ENCODE results near the gene AIMP2. TPM values are rescaled to one million over a fixed set of nuclear protein-coding genes. Genes with fewer than 3 reads are reported as not detected.
A peak's percentile ranks its signal among the peaks of the same experiment; 100 is the strongest.

AIMP2 gene
- total RNA-seq, 1 donor from 2014 or later: 38.4 TPM

- Histone ChIP-seq H3K9ac (no peak overlapping the region), H3K9me3 (ENCODE audit: low read depth) (no peaks in the 10 kb centered on the region), H3K27me3 (no peaks in the 10 kb centered on the region), H3K36me3 (peaks cover 14% of the 10 kb centered on the region), H3K4me3 (no peak overlapping the region), H3K4me1 (no peaks in the 10 kb centered on the region), H3K79me2 (ENCODE audit: low read depth) (no peaks in the 10 kb centered on the region), H3K4me2 (no peak overlapping the region), H4K20me1 (ENCODE audit: low read depth) (peaks cover 10% of the 10 kb centered on the region), H3F3A (ENCODE audit: low read depth) (peaks cover 46% of the 10 kb centered on the region), H2AFZ (replicated peaks) (no peak overlapping the region), H3K27ac (no peak overlapping the region)
- Mint-ChIP-seq H3K36me3 (peaks cover 53% of the 10 kb centered on the region), H3K27ac (no peak overlapping the region), H3K4me3 (no peak overlapping the region), H3K9me3 (no peaks in the 10 kb centered on the region), H3K4me1 (no peaks in the 10 kb centered on the region), H3K27me3 (ENCODE audit: insufficient read depth, low read depth) (no peaks in the 10 kb centered on the region)
- DNase-seq (ENCODE audit: low spot score): no peak
- TF ChIP-seq EZH2phosphoT487 (IDR thresholded peaks at IDR 0.05): no peak
Measured at GRCh38 chr7:6023974-6024435, 14.9 kb downstream of the AIMP2 start.

- peaks cover 48% of the 10 kb centered on the region for H3K36me3 Mint-ChIP-seq
- Histone ChIP-seq H3F3A (ENCODE audit: low read depth) (peaks cover 46% of the 10 kb centered on the region), H3K4me3 (no peak overlapping the region), H3K4me1 (no peaks in the 10 kb centered on the region), H3K79me2 (ENCODE audit: low read depth) (no peaks in the 10 kb centered on the region), H4K20me1 (ENCODE audit: low read depth) (peaks cover 14% of the 10 kb centered on the region), H3K9ac (no peak overlapping the region), H3K36me3 (peaks cover 15% of the 10 kb centered on the region), H3K4me2 (no peak overlapping the region), H3K9me3 (ENCODE audit: low read depth) (no peaks in the 10 kb centered on the region), H3K27me3 (no peaks in the 10 kb centered on the region), H3K27ac (no peak overlapping the region), H2AFZ (replicated peaks) (no peak overlapping the region)
- H3K9me3 Mint-ChIP-seq: no peaks in the 10 kb centered on the region
- no peak overlapping the region for H3K27ac Mint-ChIP-seq
- H3K27me3 Mint-ChIP-seq (ENCODE audit: insufficient read depth, low read depth): no peaks in the 10 kb centered on the region
- no peaks in the 10 kb centered on the region for H3K4me1 Mint-ChIP-seq
- TF ChIP-seq EZH2 (IDR thresholded peaks at IDR 0.05) (no peak), EZH2phosphoT487 (IDR thresholded peaks at IDR 0.05) (no peak), CTCF (IDR thresholded peaks at IDR 0.05) (peak; percentile 41)
- H3K4me3 Mint-ChIP-seq: no peak overlapping the region
- peak; percentile 50 for DNase-seq (ENCODE audit: low spot score)
Measured at GRCh38 chr7:6026011-6026819, 17.1 kb downstream of the AIMP2 start.

GRCh38 chr7:6026820-6027311, 17.8 kb downstream of the AIMP2 start:
- no peaks in the 10 kb centered on the region for H3K27me3 Mint-ChIP-seq (ENCODE audit: insufficient read depth, low read depth)
- peaks cover 43% of the 10 kb centered on the region for H3F3A ChIP-seq (ENCODE audit: low read depth)
- H3K36me3 ChIP-seq: peaks cover 13% of the 10 kb centered on the region
- no peak for TF ChIP-seq CTCF (IDR thresholded peaks at IDR 0.05)
- no peak for TF ChIP-seq EZH2phosphoT487 (IDR thresholded peaks at IDR 0.05)
- no peak for TF ChIP-seq EZH2 (IDR thresholded peaks at IDR 0.05)
- peaks cover 45% of the 10 kb centered on the region for H3K36me3 Mint-ChIP-seq
- H3K4me3 ChIP-seq: no peak overlapping the region
- no peak overlapping the region for H3K27ac Mint-ChIP-seq
- no peaks in the 10 kb centered on the region for H3K9me3 Mint-ChIP-seq
- no peaks in the 10 kb centered on the region for H3K4me1 ChIP-seq
- no peak overlapping the region for H3K9ac ChIP-seq
- H2AFZ ChIP-seq (replicated peaks): no peak overlapping the region
- no peak for DNase-seq (ENCODE audit: low spot score)
- H3K9me3 ChIP-seq (ENCODE audit: low read depth): no peaks in the 10 kb centered on the region
- H3K27me3 ChIP-seq: no peaks in the 10 kb centered on the region
- H3K4me2 ChIP-seq: no peak overlapping the region
- no peak overlapping the region for H3K4me3 Mint-ChIP-seq
- no peak overlapping the region for H3K27ac ChIP-seq
- peaks cover 14% of the 10 kb centered on the region for H4K20me1 ChIP-seq (ENCODE audit: low read depth)
- no peaks in the 10 kb centered on the region for H3K79me2 ChIP-seq (ENCODE audit: low read depth)
- no peaks in the 10 kb centered on the region for H3K4me1 Mint-ChIP-seq

Data from neural progenitor cell (in vitro differentiated cells).